GM12878 (cell line): ENCODE measurements around the gene PPP2R5B. TPM values are rescaled to one million over a fixed set of nuclear protein-coding genes. Genes with fewer than 3 reads are reported as not detected.

Experiments used
- CBFB ChIP-seq: IDR thresholded peaks from 2 replicates; pipeline ENCODE4 v1.6.1; 2016; ENCODE audit warnings: antibody characterized with exemption, low read depth
- DPF2 ChIP-seq: fragments of 450-650 bp; IDR thresholded peaks from 2 replicates; pipeline ENCODE4 v1.6.1; 2017; ENCODE audit warnings: mild to moderate bottlenecking
- FOXK2 ChIP-seq: fragments of 450-650 bp; IDR thresholded peaks from 2 replicates; pipeline ENCODE4 v1.6.1; 2017; ENCODE audit warnings: mild to moderate bottlenecking, moderate library complexity
- GABPA ChIP-seq: IDR thresholded peaks from 2 replicates; pipeline ENCODE4 v1.6.1; 2014; ENCODE audit warnings: antibody characterized with exemption, low read depth, mild to moderate bottlenecking, inconsistent platforms
- HCFC1 ChIP-seq: fragments of 150-350 bp; IDR thresholded peaks from 2 replicates; pipeline ENCODE4 v1.6.1; 2014; ENCODE audit warnings: low read length
- HDAC6 ChIP-seq: fragments of 200-600 bp; sonication (generic); IDR thresholded peaks from one replicate; pipeline ENCODE4 v1.8.0; 2017; ENCODE audit warnings: antibody characterized with exemption; ENCODE audit not compliant: unreplicated experiment
- HDGF ChIP-seq: fragments of 450-650 bp; IDR thresholded peaks from 2 replicates; pipeline ENCODE4 v1.6.1; 2016; ENCODE audit warnings: antibody characterized with exemption
- MEF2B ChIP-seq: fragments of 450-650 bp; IDR thresholded peaks from 2 replicates; pipeline ENCODE4 v1.6.1; 2018; ENCODE audit warnings: mild to moderate bottlenecking, moderate library complexity; ENCODE audit not compliant: partially characterized antibody, poor library complexity, severe bottlenecking
- MYC ChIP-seq: IDR thresholded peaks from 2 replicates; pipeline ENCODE4 v1.6.1; 2011; ENCODE audit warnings: mild to moderate bottlenecking, low read length, moderate library complexity, inconsistent platforms; ENCODE audit not compliant: insufficient read depth, insufficient replicate concordance, insufficient read length, severe bottlenecking
- NFXL1 ChIP-seq: fragments of 450-650 bp; IDR thresholded peaks from 2 replicates; pipeline ENCODE4 v1.6.1; 2017; ENCODE audit warnings: antibody characterized with exemption, mild to moderate bottlenecking, borderline replicate concordance
- POLR2A ChIP-seq: IDR thresholded peaks from 2 replicates; pipeline ENCODE4 v1.6.1; 2011; ENCODE audit warnings: low read depth, mild to moderate bottlenecking, low read length
- RUNX3 ChIP-seq: IDR thresholded peaks from 2 replicates; pipeline ENCODE4 v1.6.1; 2012; ENCODE audit warnings: low read length, inconsistent platforms
- SUZ12 ChIP-seq: fragments of 200-600 bp; sonication (generic); IDR thresholded peaks from one replicate; pipeline ENCODE4 v1.6.1; 2018; ENCODE audit warnings: antibody characterized with exemption, mild to moderate bottlenecking; ENCODE audit not compliant: unreplicated experiment
- TCF3 ChIP-seq: IDR thresholded peaks from 2 replicates; pipeline ENCODE4 v1.6.1; 2012; ENCODE audit warnings: low read depth, mild to moderate bottlenecking, low read length, borderline replicate concordance; ENCODE audit not compliant: insufficient read depth
- ZNF384 ChIP-seq: IDR thresholded peaks from 2 replicates; pipeline ENCODE4 v1.6.1; 2012; ENCODE audit warnings: low read depth, mild to moderate bottlenecking, low read length, improper control_type of control experiment, borderline replicate concordance
- ZZZ3 ChIP-seq: IDR thresholded peaks from 2 replicates; pipeline ENCODE4 v1.6.1; 2011; ENCODE audit warnings: low read depth; ENCODE audit not compliant: control insufficient read depth, insufficient read length
- polyA plus RNA-seq, 11 experiments: library from polyadenylated mRNA; depleted of rRNA in 4 of 11; unstranded in 6 of 11; stranded (reverse) in 5 of 11; fragments of >200 nt; fragmentation: Nextera tagmentation in 4 of 11; fragmentation: Illumina TruSeq in 1 of 11; extraction: Ambion mirVana in 4 of 11; extraction: Trizol in 1 of 11; gene quantifications; 1 replicate in 1 of 11; 2 replicates in 10 of 11; pipeline versions ENCODE4 v1.2.1 to v1.2.3, GENCODE V29; 2011 to 2016; ENCODE audit warnings: inconsistent platforms in 2 of 11, missing spikeins in 2 of 11, low read depth in 1 of 11
- total RNA-seq, 4 experiments: library from RNA; depleted of rRNA in 3 of 4; stranded (reverse); fragments of >200 nt in 3 of 4; fragmentation: Illumina TruSeq in 1 of 4; extraction: Trizol in 1 of 4; gene quantifications; 2 replicates each; pipeline versions ENCODE4 v1.2.1 to v1.2.3, GENCODE V29; 2013 to 2021
- TF ChIP-seq, protein P1 (sequence below): IDR thresholded peaks from 2 replicates; pipeline ENCODE4 v1.6.1; 2012; ENCODE audit warnings: mild to moderate bottlenecking, low read depth, low read length
- TF ChIP-seq, protein P2 (sequence below): fragments of 450-650 bp; IDR thresholded peaks from 2 replicates; pipeline ENCODE4 v1.6.1; 2016; ENCODE audit warnings: mild to moderate bottlenecking, moderate library complexity, borderline replicate concordance
- TF ChIP-seq, protein P3 (sequence below): fragments of 450-650 bp; IDR thresholded peaks from 2 replicates; pipeline ENCODE4 v1.6.1; 2017; ENCODE audit warnings: mild to moderate bottlenecking, moderate library complexity

The PPP2R5B gene
- total and polyA plus RNA-seq, 10 of the 15 experiments (the other 5 are each of a cell fraction or from before 2014, with no cell fraction given) = 0.08 to 6.7 (median 2.0) TPM

DNA sequence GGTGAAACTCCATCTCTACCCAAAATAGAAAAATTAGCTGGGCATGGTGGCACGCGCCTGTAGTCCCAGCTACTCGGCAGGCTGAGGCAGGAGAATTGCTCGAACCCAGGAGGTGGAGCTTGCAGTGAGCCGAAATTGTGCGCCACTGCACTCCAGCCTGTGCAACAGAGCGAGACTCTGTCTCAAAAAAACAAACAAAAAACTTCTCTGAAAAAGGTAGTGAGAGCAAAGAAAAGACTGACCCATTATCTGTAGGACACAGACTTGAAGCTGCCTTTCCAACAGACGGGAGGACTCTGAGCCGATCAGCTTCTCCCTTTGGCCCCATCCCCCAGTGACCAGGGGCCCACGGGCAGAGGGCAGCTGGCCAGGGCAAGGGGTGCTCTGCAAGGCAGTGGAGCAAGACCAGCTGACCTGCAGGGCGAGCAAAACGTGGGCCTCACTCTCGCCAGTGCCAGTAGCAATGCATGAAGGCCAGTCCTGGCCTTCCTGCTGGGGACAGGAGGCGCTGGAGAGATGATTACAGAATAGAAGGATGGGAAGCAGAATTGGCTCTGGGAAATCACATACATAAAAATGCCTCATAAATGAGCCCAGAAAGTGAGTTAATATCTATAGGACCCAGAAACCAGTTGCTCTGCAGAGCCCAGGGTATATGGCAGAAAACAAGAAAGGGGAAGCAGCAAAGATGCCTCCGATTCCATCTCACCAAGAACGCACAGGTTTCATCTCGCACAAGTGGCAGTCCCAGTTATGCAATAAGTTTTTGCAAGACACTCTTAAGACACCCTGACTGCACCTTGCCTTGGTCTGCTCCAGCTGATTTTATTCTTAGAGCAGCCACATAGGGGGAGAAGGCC is 48.9 kb upstream of the PPP2R5B start (continued):
- TF ChIP-seq, protein P1, sequence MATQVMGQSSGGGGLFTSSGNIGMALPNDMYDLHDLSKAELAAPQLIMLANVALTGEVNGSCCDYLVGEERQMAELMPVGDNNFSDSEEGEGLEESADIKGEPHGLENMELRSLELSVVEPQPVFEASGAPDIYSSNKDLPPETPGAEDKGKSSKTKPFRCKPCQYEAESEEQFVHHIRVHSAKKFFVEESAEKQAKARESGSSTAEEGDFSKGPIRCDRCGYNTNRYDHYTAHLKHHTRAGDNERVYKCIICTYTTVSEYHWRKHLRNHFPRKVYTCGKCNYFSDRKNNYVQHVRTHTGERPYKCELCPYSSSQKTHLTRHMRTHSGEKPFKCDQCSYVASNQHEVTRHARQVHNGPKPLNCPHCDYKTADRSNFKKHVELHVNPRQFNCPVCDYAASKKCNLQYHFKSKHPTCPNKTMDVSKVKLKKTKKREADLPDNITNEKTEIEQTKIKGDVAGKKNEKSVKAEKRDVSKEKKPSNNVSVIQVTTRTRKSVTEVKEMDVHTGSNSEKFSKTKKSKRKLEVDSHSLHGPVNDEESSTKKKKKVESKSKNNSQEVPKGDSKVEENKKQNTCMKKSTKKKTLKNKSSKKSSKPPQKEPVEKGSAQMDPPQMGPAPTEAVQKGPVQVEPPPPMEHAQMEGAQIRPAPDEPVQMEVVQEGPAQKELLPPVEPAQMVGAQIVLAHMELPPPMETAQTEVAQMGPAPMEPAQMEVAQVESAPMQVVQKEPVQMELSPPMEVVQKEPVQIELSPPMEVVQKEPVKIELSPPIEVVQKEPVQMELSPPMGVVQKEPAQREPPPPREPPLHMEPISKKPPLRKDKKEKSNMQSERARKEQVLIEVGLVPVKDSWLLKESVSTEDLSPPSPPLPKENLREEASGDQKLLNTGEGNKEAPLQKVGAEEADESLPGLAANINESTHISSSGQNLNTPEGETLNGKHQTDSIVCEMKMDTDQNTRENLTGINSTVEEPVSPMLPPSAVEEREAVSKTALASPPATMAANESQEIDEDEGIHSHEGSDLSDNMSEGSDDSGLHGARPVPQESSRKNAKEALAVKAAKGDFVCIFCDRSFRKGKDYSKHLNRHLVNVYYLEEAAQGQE = no peak
- TF ChIP-seq TCF3 (no peak), POLR2A (peak; percentile 65), ZNF384 (no peak), DPF2 (no peak), HDAC6 (no peak), GABPA (no peak), MYC (no peak), HCFC1 (no peak), RUNX3 (no peak), SUZ12 (no peak), HDGF (peak; percentile 71; the same call in 1 of the 2 replicates), MEF2B (no peak), CBFB (no peak), FOXK2 (no peak), NFXL1 (no peak), ZZZ3 (no peak)
- TF ChIP-seq, protein P2, sequence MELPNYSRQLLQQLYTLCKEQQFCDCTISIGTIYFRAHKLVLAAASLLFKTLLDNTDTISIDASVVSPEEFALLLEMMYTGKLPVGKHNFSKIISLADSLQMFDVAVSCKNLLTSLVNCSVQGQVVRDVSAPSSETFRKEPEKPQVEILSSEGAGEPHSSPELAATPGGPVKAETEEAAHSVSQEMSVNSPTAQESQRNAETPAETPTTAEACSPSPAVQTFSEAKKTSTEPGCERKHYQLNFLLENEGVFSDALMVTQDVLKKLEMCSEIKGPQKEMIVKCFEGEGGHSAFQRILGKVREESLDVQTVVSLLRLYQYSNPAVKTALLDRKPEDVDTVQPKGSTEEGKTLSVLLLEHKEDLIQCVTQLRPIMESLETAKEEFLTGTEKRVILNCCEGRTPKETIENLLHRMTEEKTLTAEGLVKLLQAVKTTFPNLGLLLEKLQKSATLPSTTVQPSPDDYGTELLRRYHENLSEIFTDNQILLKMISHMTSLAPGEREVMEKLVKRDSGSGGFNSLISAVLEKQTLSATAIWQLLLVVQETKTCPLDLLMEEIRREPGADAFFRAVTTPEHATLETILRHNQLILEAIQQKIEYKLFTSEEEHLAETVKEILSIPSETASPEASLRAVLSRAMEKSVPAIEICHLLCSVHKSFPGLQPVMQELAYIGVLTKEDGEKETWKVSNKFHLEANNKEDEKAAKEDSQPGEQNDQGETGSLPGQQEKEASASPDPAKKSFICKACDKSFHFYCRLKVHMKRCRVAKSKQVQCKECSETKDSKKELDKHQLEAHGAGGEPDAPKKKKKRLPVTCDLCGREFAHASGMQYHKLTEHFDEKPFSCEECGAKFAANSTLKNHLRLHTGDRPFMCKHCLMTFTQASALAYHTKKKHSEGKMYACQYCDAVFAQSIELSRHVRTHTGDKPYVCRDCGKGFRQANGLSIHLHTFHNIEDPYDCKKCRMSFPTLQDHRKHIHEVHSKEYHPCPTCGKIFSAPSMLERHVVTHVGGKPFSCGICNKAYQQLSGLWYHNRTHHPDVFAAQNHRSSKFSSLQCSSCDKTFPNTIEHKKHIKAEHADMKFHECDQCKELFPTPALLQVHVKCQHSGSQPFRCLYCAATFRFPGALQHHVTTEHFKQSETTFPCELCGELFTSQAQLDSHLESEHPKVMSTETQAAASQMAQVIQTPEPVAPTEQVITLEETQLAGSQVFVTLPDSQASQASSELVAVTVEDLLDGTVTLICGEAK = no peak
- TF ChIP-seq, protein P3, sequence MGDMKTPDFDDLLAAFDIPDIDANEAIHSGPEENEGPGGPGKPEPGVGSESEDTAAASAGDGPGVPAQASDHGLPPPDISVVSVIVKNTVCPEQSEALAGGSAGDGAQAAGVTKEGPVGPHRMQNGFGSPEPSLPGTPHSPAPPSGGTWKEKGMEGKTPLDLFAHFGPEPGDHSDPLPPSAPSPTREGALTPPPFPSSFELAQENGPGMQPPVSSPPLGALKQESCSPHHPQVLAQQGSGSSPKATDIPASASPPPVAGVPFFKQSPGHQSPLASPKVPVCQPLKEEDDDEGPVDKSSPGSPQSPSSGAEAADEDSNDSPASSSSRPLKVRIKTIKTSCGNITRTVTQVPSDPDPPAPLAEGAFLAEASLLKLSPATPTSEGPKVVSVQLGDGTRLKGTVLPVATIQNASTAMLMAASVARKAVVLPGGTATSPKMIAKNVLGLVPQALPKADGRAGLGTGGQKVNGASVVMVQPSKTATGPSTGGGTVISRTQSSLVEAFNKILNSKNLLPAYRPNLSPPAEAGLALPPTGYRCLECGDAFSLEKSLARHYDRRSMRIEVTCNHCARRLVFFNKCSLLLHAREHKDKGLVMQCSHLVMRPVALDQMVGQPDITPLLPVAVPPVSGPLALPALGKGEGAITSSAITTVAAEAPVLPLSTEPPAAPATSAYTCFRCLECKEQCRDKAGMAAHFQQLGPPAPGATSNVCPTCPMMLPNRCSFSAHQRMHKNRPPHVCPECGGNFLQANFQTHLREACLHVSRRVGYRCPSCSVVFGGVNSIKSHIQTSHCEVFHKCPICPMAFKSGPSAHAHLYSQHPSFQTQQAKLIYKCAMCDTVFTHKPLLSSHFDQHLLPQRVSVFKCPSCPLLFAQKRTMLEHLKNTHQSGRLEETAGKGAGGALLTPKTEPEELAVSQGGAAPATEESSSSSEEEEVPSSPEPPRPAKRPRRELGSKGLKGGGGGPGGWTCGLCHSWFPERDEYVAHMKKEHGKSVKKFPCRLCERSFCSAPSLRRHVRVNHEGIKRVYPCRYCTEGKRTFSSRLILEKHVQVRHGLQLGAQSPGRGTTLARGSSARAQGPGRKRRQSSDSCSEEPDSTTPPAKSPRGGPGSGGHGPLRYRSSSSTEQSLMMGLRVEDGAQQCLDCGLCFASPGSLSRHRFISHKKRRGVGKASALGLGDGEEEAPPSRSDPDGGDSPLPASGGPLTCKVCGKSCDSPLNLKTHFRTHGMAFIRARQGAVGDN = no peak
